Liver (tissue), 3 donors: Measurements from ENCODE around the gene GJC1.

Source experiments
- CTCF ChIP-seq: fragments of 150-350 bp; IDR thresholded peaks from 2 replicates; pipeline ENCODE4 v1.5.1; 2017; ENCODE audit warnings: improper control_type of control experiment, low read depth, low read length; ENCODE audit not compliant: missing input control
- FOXA1 ChIP-seq: IDR thresholded peaks from 2 replicates; pipeline ENCODE4 v1.6.1; 2016; ENCODE audit warnings: antibody characterized with exemption
- GABPA ChIP-seq, 2 donors: IDR thresholded peaks in 1 of 2; conservative IDR thresholded peaks in 1 of 2; 2 replicates each; pipeline ENCODE4 v1.6.1; 2016; ENCODE audit warnings: antibody characterized with exemption in 2 of 2, mild to moderate bottlenecking in 1 of 2, moderate library complexity in 1 of 2
- JUND ChIP-seq, 2 donors: IDR thresholded peaks; 2 replicates each; pipeline ENCODE4 v1.6.1; 2016; ENCODE audit warnings: antibody characterized with exemption in 2 of 2
- MAX ChIP-seq: IDR thresholded peaks from 2 replicates; pipeline ENCODE4 v1.6.1; 2016; ENCODE audit warnings: antibody characterized with exemption
- NR2F2 ChIP-seq: IDR thresholded peaks from 2 replicates; pipeline ENCODE4 v1.6.1; 2016; ENCODE audit warnings: antibody characterized with exemption
- RAD21 ChIP-seq, 2 donors: IDR thresholded peaks; 2 replicates each; pipeline ENCODE4 v1.6.1; 2016; ENCODE audit warnings: antibody characterized with exemption in 2 of 2, mild to moderate bottlenecking in 2 of 2
- REST ChIP-seq: IDR thresholded peaks from 2 replicates; pipeline ENCODE4 v1.6.1; 2016; ENCODE audit warnings: antibody characterized with exemption, mild to moderate bottlenecking
- RXRA ChIP-seq, 2 donors: IDR thresholded peaks; 2 replicates each; pipeline ENCODE4 v1.6.1; 2017 to 2018; ENCODE audit warnings: antibody characterized with exemption in 2 of 2, mild to moderate bottlenecking in 1 of 2
- SP1 ChIP-seq: IDR thresholded peaks from 2 replicates; pipeline ENCODE4 v1.6.1; 2018; ENCODE audit warnings: antibody characterized with exemption, mild to moderate bottlenecking
- TAF1 ChIP-seq: conservative IDR thresholded peaks from 2 replicates; pipeline ENCODE4 v1.6.1; 2016; ENCODE audit warnings: antibody characterized with exemption, mild to moderate bottlenecking
- YY1 ChIP-seq: IDR thresholded peaks from 2 replicates; pipeline ENCODE4 v1.6.1; 2016; ENCODE audit warnings: antibody characterized with exemption, mild to moderate bottlenecking
- donor health status: healthy.
- donor health status: healthy.

- TF ChIP-seq CTCF (no peak), MAX (no peak), JUND (IDR thresholded peaks at IDR 0.05) (no peak), REST (no peak), FOXA1 (no peak), NR2F2 (no peak), SP1 (no peak), RAD21 (IDR thresholded peaks at IDR 0.05) (no peak), GABPA (IDR thresholded peaks at IDR 0.05 in 1 of 2, conservative IDR thresholded peaks at IDR 0.05 in 1 of 2) (no peak), TAF1 (no peak), RXRA (IDR thresholded peaks at IDR 0.05) (no peak), YY1 (no peak)
Measured at GRCh38 chr17:44863061-44863918, 33.2 kb upstream of the GJC1 start.
